Hepatocyte (in vitro differentiated cells): ENCODE data around the gene MS4A6A.

Experiments used
- EZH2 ChIP-seq: fragments of 200-600 bp; sonication (generic); IDR thresholded peaks from 2 replicates; pipeline ENCODE4 v1.6.1; 2016; ENCODE audit warnings: antibody characterized with exemption, mild to moderate bottlenecking, borderline replicate concordance
- EZH2phosphoT487 ChIP-seq: fragments of 200-600 bp; sonication (generic); IDR thresholded peaks from one replicate; pipeline ENCODE4 v1.6.1; 2018; ENCODE audit warnings: antibody characterized with exemption, mild to moderate bottlenecking, low read depth, moderate library complexity; ENCODE audit not compliant: unreplicated experiment, severe bottlenecking
- TF ChIP-seq, protein P1 (sequence below): fragments of 200-600 bp; sonication (generic); IDR thresholded peaks from 2 replicates; pipeline ENCODE4 v1.5.1; 2016; ENCODE audit warnings: antibody characterized with exemption, mild to moderate bottlenecking; ENCODE audit not compliant: poor library complexity

DNA sequence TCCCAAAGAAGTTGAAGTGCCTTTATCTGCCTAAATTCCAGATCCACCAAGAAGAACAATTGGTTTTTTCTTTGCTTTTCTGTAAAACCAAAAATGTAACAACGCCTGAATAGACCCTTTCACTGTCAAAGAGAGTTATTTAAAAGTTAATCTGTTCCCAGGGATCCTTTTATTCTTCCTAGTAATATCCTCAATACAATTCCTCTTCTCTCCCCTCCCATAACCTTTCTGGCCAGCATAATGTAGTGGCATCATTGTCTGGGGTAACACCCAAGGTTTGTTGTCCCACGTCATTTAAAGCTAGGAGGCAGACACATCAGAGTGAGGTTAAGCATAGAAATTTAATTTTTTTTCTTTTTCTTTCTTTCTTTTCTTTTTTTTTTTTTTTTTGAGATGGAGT, 54.5 kb downstream of the MS4A6A start:
- TF ChIP-seq, protein P1, sequence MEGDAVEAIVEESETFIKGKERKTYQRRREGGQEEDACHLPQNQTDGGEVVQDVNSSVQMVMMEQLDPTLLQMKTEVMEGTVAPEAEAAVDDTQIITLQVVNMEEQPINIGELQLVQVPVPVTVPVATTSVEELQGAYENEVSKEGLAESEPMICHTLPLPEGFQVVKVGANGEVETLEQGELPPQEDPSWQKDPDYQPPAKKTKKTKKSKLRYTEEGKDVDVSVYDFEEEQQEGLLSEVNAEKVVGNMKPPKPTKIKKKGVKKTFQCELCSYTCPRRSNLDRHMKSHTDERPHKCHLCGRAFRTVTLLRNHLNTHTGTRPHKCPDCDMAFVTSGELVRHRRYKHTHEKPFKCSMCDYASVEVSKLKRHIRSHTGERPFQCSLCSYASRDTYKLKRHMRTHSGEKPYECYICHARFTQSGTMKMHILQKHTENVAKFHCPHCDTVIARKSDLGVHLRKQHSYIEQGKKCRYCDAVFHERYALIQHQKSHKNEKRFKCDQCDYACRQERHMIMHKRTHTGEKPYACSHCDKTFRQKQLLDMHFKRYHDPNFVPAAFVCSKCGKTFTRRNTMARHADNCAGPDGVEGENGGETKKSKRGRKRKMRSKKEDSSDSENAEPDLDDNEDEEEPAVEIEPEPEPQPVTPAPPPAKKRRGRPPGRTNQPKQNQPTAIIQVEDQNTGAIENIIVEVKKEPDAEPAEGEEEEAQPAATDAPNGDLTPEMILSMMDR: no peak
- TF ChIP-seq EZH2phosphoT487 (no peak), EZH2 (no peak)
